Measurements from ENCODE around the gene ZBTB2.

- TF ChIP-seq, protein P1, sequence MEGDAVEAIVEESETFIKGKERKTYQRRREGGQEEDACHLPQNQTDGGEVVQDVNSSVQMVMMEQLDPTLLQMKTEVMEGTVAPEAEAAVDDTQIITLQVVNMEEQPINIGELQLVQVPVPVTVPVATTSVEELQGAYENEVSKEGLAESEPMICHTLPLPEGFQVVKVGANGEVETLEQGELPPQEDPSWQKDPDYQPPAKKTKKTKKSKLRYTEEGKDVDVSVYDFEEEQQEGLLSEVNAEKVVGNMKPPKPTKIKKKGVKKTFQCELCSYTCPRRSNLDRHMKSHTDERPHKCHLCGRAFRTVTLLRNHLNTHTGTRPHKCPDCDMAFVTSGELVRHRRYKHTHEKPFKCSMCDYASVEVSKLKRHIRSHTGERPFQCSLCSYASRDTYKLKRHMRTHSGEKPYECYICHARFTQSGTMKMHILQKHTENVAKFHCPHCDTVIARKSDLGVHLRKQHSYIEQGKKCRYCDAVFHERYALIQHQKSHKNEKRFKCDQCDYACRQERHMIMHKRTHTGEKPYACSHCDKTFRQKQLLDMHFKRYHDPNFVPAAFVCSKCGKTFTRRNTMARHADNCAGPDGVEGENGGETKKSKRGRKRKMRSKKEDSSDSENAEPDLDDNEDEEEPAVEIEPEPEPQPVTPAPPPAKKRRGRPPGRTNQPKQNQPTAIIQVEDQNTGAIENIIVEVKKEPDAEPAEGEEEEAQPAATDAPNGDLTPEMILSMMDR (IDR thresholded peaks at IDR 0.05), result no peak
- no peak for TF ChIP-seq POLR2A (IDR thresholded peaks at IDR 0.05)
Measured at GRCh38 chr6:151400473-151400872, 9.1 kb upstream of the ZBTB2 start.

Data from heart left ventricle (tissue), 13 donors.